Tibial nerve (tissue), 3 donors: Measurements from ENCODE around the gene SPATA24.

Experiments used
- CTCF ChIP-seq, 5 experiments: fragments of 200-600 bp in 3 of 5; fragments of 450-650 bp in 2 of 5; sonication (generic) in 3 of 5; IDR thresholded peaks; one replicate each; pipeline ENCODE4 v1.5.1; 2016 to 2019; ENCODE audit warnings: antibody characterized with exemption in 5 of 5, mild to moderate bottlenecking in 3 of 5, moderate library complexity in 2 of 5
- POLR2A ChIP-seq, 2 donors: fragments of 450-650 bp; IDR thresholded peaks; one replicate each; pipeline ENCODE4 v1.6.1; 2017; ENCODE audit warnings: antibody characterized with exemption in 2 of 2, mild to moderate bottlenecking in 2 of 2, moderate library complexity in 2 of 2

GRCh38 chr5:139384591-139385051 lies 19.3 kb downstream of the SPATA24 start:
- TF ChIP-seq CTCF (IDR thresholded peaks at IDR 0.05) (no peak), POLR2A (IDR thresholded peaks at IDR 0.05) (no peak)
